Measurements from ENCODE around the gene FAM210A. TPM values are rescaled to one million over a fixed set of nuclear protein-coding genes. Genes with fewer than 3 reads are reported as not detected.

FAM210A gene
- total RNA-seq, 4 donors from 2014 or later, result 10.4 to 22.4 (median 17.4) TPM

DNA sequence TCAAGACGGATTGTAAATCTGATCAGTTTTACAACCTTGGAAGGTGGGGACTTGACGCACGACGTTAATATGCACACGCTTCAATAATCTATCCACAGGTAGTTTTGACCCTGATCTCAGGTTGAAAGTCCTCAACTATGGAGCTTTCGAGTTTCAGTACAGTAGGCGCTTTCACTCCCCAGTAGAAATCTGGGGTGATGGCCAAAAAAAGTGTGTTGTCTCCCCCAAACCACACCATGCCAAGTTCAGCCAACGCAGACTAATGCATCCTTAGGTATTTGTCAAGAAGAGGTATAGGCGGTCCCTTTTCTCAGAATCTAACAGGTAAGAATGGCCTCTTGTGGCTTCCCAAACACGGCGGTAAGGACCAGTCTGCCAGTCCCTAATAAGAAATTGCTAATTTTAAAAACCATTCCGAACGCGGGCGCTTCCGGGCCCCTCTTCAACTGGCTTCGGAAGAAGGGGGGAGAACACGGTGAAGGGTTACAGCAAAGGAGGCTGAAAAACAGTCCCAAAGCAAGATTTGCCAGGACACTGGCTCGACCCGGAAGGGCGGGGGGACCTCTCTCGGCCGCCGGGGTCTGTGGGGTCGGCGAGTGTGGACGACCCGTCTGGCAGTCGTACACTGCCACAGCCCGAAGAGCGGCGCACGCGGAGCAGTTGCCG, 659 bp downstream of the FAM210A start:
- no peaks in the 10 kb centered on the region for H3K27me3 ChIP-seq
- H3K4me1 ChIP-seq, result peaks cover 26 to 54% (median 40%) of the 10 kb centered on the region in 4 donors
- no peak for TF ChIP-seq EP300 (IDR thresholded peaks at IDR 0.05)
- no peaks in the 10 kb centered on the region for H3K36me3 ChIP-seq
- H3K27ac ChIP-seq (replicated peaks in 1 of 4), result peak overlapping the region; percentile 94 to 96 (median 95)
- peak overlapping the region; percentile 90 to 97 (median 94) for H3K4me3 ChIP-seq
- 9% methylated on average over 27 of the region's 35 CpGs for WGBS
- H3K9me3 ChIP-seq, result no peaks in the 10 kb centered on the region
- DNase-seq (ENCODE audit: extremely low spot score), result no peak
- intact Hi-C loops (cut with DNase I), result no loop called here

DNA sequence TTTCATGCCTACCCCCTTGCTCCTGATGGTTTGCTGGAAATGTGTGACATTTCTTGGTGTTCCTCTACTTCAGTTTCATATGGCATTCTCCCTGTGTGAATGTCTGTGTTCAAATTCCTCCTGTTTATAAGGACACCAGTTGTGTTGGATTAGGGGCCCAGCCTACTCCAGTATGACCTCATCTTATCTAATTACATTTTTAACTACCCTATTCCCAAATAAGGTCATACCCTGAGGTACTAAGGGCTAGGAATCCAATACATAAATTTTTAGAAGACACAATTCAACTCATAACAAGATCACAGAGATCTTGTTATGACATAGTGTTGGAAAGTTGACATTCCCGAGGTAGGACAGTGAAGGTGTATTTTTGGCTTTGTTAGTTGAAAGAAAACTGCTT, 5.5 kb downstream of the FAM210A start:
- H3K4me1 ChIP-seq, result peaks cover 14 to 45% (median 33%) of the 10 kb centered on the region in 4 donors
- H3K27me3 ChIP-seq, result no peaks in the 10 kb centered on the region
- TF ChIP-seq EP300 (IDR thresholded peaks at IDR 0.05), result no peak
- no peak for TF ChIP-seq POLR2AphosphoS5 (IDR thresholded peaks at IDR 0.05)
- no peak for TF ChIP-seq POLR2A (IDR thresholded peaks at IDR 0.05; ENCODE audit: low read depth)
- TF ChIP-seq, protein P1, sequence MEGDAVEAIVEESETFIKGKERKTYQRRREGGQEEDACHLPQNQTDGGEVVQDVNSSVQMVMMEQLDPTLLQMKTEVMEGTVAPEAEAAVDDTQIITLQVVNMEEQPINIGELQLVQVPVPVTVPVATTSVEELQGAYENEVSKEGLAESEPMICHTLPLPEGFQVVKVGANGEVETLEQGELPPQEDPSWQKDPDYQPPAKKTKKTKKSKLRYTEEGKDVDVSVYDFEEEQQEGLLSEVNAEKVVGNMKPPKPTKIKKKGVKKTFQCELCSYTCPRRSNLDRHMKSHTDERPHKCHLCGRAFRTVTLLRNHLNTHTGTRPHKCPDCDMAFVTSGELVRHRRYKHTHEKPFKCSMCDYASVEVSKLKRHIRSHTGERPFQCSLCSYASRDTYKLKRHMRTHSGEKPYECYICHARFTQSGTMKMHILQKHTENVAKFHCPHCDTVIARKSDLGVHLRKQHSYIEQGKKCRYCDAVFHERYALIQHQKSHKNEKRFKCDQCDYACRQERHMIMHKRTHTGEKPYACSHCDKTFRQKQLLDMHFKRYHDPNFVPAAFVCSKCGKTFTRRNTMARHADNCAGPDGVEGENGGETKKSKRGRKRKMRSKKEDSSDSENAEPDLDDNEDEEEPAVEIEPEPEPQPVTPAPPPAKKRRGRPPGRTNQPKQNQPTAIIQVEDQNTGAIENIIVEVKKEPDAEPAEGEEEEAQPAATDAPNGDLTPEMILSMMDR (IDR thresholded peaks at IDR 0.05), result no peak
- no peaks in the 10 kb centered on the region for H3K9me3 ChIP-seq
- H3K4me3 ChIP-seq, result no peak overlapping the region
- DNase-seq (ENCODE audit: extremely low spot score), result no peak
- intact Hi-C loops (cut with DNase I), result no loop called here
- 63% methylated on average over 1 of the region's 1 CpG for WGBS
- H3K27ac ChIP-seq (replicated peaks in 1 of 4), result no peak overlapping the region
- H3K36me3 ChIP-seq, result no peaks in the 10 kb centered on the region

GRCh38 chr18:13720123-13720522, 6.2 kb downstream of the FAM210A start:
- WGBS, result no CpG with 5 or more reads among the region's 1 CpG
- Histone ChIP-seq H3K27ac (replicated peaks in 1 of 4) (no peak overlapping the region), H3K4me1 (peaks cover 8 to 38% (median 26%) of the 10 kb centered on the region in 4 donors), H3K4me3 (no peak overlapping the region), H3K27me3 (no peaks in the 10 kb centered on the region), H3K36me3 (no peaks in the 10 kb centered on the region), H3K9me3 (no peaks in the 10 kb centered on the region)
- no peak for DNase-seq (ENCODE audit: extremely low spot score)
- TF ChIP-seq POLR2AphosphoS5 (IDR thresholded peaks at IDR 0.05), result no peak
- no peak for TF ChIP-seq POLR2A (IDR thresholded peaks at IDR 0.05; ENCODE audit: low read depth)
- no peak for TF ChIP-seq EP300 (IDR thresholded peaks at IDR 0.05)
- TF ChIP-seq, protein P1 (IDR thresholded peaks at IDR 0.05), result no peak
- intact Hi-C loops (cut with DNase I), result no loop called here

DNA sequence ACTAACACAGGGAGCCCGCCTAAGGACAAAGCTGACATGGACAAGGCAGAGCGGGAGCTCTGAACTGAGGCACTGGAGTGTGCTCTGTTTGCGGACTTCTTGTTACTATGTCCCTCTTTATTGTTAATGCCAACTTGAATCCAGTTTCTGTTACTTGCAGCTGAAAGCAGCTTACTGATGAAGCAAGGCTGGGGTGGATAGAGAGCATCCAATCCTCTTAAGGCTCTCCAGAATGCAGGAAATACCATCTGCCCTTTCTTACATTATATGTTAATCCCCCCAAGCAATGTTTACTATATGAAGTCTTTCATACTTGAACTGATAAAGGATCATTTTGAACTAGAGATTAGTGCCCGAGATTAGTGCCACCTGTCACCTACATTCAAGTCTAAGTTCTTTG, 9.4 kb downstream of the FAM210A start:
- intact Hi-C loops (cut with DNase I), result no loop called here
- H3K36me3 ChIP-seq, result no peaks in the 10 kb centered on the region
- DNase-seq (ENCODE audit: extremely low spot score), result no peak
- H3K27me3 ChIP-seq, result no peaks in the 10 kb centered on the region
- TF ChIP-seq, protein P1 (IDR thresholded peaks at IDR 0.05), result no peak
- peaks cover 12 to 21% (median 16%) of the 10 kb centered on the region in 4 donors for H3K4me1 ChIP-seq
- H3K4me3 ChIP-seq, result no peak overlapping the region
- 96% methylated on average over 4 of the region's 4 CpGs for WGBS
- H3K9me3 ChIP-seq, result no peaks in the 10 kb centered on the region
- no peak overlapping the region for H3K27ac ChIP-seq (replicated peaks in 1 of 4)

GRCh38 chr18:13715330-13715729, 11.0 kb downstream of the FAM210A start:
- H3K27me3 ChIP-seq, result no peaks in the 10 kb centered on the region
- no peak for DNase-seq (ENCODE audit: extremely low spot score)
- H3K27ac ChIP-seq (replicated peaks in 1 of 4), result no peak overlapping the region
- H3K4me1 ChIP-seq, result peaks cover 10 to 21% (median 12%) of the 10 kb centered on the region in 4 donors
- TF ChIP-seq EP300 (IDR thresholded peaks at IDR 0.05) (no peak), POLR2AphosphoS5 (IDR thresholded peaks at IDR 0.05) (no peak), POLR2A (IDR thresholded peaks at IDR 0.05; ENCODE audit: low read depth) (no peak)
- no peak overlapping the region for H3K4me3 ChIP-seq
- WGBS, result 97% methylated on average over 2 of the region's 2 CpGs
- H3K9me3 ChIP-seq, result no peaks in the 10 kb centered on the region
- intact Hi-C loops (cut with DNase I), result no loop called here
- no peaks in the 10 kb centered on the region for H3K36me3 ChIP-seq
